ENCODE measurements around the gene CEP162. TPM values are rescaled to one million over a fixed set of nuclear protein-coding genes. Genes with fewer than 3 reads are reported as not detected.

CEP162 gene
- 3.9 and 8.0 TPM in 2 replicates for total RNA-seq

GRCh38 chr6:84227434-84228197 lies at the start of gene CEP162:
Gene CEP162 (minus strand): TSS chr6:84227643. CDS start chr6:84226393, 1,250 bp downstream.

Other genes starting within 250 kb of the CEP162 start
- 0.16 and 0.57 TPM in 2 replicates for gene MRAP2, start 193.9 kb downstream of the CEP162 start, total RNA-seq

Measured in bladder microvascular endothelial cell (primary cell).